Measurements from ENCODE around the gene AREL1.

Gene AREL1

GRCh38 chr14:74697976-74698375, 14.9 kb downstream of the AREL1 start:
- no peak for DNase-seq (ENCODE audit: low spot score)
- no peak for FAIRE-seq

- DNase-seq (ENCODE audit: low spot score) (no peak), FAIRE-seq (no peak)
Observed at GRCh38 chr14:74697543-74697942, 15.3 kb downstream of the AREL1 start.

- DNase-seq (ENCODE audit: low spot score), result no peak
- FAIRE-seq, result no peak
Observed at GRCh38 chr14:74697011-74697410, 15.9 kb downstream of the AREL1 start.

GRCh38 chr14:74695406-74695805, 17.5 kb downstream of the AREL1 start:
- no peak for FAIRE-seq

GRCh38 chr14:74693191-74693590, 19.7 kb downstream of the AREL1 start:
- no peak for FAIRE-seq

More at GRCh38 chr14:74695406-74695805, 17.5 kb downstream of the AREL1 start:
- no peak for DNase-seq (ENCODE audit: low spot score)

GRCh38 chr14:74691456-74691855, 21.4 kb downstream of the AREL1 start:
- DNase-seq (ENCODE audit: low spot score) (no peak), FAIRE-seq (no peak)

More at GRCh38 chr14:74693191-74693590, 19.7 kb downstream of the AREL1 start:
- no peak for DNase-seq (ENCODE audit: low spot score)

GRCh38 chr14:74685921-74686678, 26.8 kb downstream of the AREL1 start:
- no peak for FAIRE-seq
- DNase-seq (ENCODE audit: low spot score), result no peak

GRCh38 chr14:74685056-74685455, 27.8 kb downstream of the AREL1 start:
- FAIRE-seq (no peak), DNase-seq (ENCODE audit: low spot score) (no peak)

GRCh38 chr14:74684434-74684833, 28.4 kb downstream of the AREL1 start:
- no peak for DNase-seq (ENCODE audit: low spot score)
- no peak for FAIRE-seq

- no peak for DNase-seq (ENCODE audit: low spot score)
- no peak for FAIRE-seq
Observed at GRCh38 chr14:74683406-74683805, 29.5 kb downstream of the AREL1 start.

GRCh38 chr14:74682169-74682952, 30.5 kb downstream of the AREL1 start:
- no peak for DNase-seq (ENCODE audit: low spot score)
- FAIRE-seq, result no peak

GRCh38 chr14:74675219-74675618, 37.7 kb downstream of the AREL1 start:
- no peak for FAIRE-seq
- DNase-seq (ENCODE audit: low spot score), result no peak

GRCh38 chr14:74673768-74674167, 39.1 kb downstream of the AREL1 start:
- FAIRE-seq (no peak), DNase-seq (ENCODE audit: low spot score) (no peak)

GRCh38 chr14:74671789-74672188, 41.1 kb downstream of the AREL1 start:
- no peak for DNase-seq (ENCODE audit: low spot score)
- FAIRE-seq, result no peak

- no peak for FAIRE-seq
- no peak for DNase-seq (ENCODE audit: low spot score)
Observed at GRCh38 chr14:74670726-74671411, 42.0 kb downstream of the AREL1 start.

- DNase-seq (ENCODE audit: low spot score), result no peak
- FAIRE-seq, result no peak
Observed at GRCh38 chr14:74669846-74670245, 43.0 kb downstream of the AREL1 start.

- DNase-seq (ENCODE audit: low spot score), result no peak
- FAIRE-seq, result no peak
Observed at GRCh38 chr14:74669256-74669655, 43.6 kb downstream of the AREL1 start.

- DNase-seq (ENCODE audit: low spot score), result no peak
- no peak for FAIRE-seq
Observed at GRCh38 chr14:74667758-74668157, 45.1 kb downstream of the AREL1 start.

- no peak for DNase-seq (ENCODE audit: low spot score)
- FAIRE-seq, result no peak
Observed at GRCh38 chr14:74664717-74665116, 48.2 kb downstream of the AREL1 start.

GRCh38 chr14:74663884-74664283, 49.0 kb downstream of the AREL1 start:
- DNase-seq (ENCODE audit: low spot score) (no peak), FAIRE-seq (no peak)

- DNase-seq (ENCODE audit: low spot score) (no peak), FAIRE-seq (no peak)
Observed at GRCh38 chr14:74661726-74662450, 51.0 kb downstream of the AREL1 start.
